ENCODE data around the gene TMUB1.

DNA sequence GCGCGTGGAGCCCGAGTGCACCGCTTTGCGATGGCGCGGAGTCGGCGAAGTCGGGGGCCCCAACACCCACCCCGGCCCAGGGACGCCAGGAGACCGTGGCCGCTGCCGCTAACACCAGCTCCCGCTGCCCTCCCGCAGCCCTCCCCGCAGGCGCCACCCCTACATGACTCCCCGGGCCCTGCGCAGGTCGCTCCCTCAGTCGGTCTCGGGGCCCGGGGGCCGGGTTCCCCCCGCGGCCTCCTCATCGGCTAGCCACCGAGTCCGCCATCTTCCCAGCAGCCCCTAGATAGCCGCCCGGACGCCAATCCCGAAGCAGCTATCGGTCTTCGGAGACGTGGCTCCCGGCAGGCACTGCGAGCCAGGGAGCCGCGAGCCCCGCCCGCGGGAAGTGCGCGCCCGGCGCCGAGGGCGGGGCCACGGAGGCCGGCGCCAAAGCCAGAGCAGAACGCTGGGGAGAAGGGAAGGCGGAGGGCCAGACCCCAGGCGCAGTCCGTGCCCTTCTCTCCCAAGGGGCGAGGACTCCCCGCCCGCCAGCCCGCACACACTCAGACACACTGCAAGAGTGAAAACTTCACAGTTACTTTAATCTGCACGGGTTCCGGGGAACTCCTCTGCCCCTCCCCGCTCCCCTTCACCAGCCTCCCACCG lies 2.6 kb downstream of the TMUB1 start, which contains the start of gene FASTK:
- TF ChIP-seq, protein P1, sequence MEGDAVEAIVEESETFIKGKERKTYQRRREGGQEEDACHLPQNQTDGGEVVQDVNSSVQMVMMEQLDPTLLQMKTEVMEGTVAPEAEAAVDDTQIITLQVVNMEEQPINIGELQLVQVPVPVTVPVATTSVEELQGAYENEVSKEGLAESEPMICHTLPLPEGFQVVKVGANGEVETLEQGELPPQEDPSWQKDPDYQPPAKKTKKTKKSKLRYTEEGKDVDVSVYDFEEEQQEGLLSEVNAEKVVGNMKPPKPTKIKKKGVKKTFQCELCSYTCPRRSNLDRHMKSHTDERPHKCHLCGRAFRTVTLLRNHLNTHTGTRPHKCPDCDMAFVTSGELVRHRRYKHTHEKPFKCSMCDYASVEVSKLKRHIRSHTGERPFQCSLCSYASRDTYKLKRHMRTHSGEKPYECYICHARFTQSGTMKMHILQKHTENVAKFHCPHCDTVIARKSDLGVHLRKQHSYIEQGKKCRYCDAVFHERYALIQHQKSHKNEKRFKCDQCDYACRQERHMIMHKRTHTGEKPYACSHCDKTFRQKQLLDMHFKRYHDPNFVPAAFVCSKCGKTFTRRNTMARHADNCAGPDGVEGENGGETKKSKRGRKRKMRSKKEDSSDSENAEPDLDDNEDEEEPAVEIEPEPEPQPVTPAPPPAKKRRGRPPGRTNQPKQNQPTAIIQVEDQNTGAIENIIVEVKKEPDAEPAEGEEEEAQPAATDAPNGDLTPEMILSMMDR (IDR thresholded peaks at IDR 0.05) = no peak
- peak in 1 of 4 donors; percentile 41 for TF ChIP-seq POLR2A (IDR thresholded peaks at IDR 0.05)
- peak; percentile 70 to 90 (median 74) for TF ChIP-seq POLR2AphosphoS5 (IDR thresholded peaks at IDR 0.05)
